GM21576 (cell line): Measurements from ENCODE around the gene PTPRE.
"Not testable (repeated sequence)": the region's sequence is repeated elsewhere in the genome, so short reads cannot be mapped to it uniquely, and the experiment has no call there.

Experiments used
- ATAC-seq: cut with Tn5 transposase; IDR thresholded peaks from one replicate; pipeline ENCODE4 v1.9.1; 2021; ENCODE audit warnings: mild to moderate bottlenecking, moderate library complexity; ENCODE audit not compliant: unreplicated experiment

The PTPRE gene

GRCh38 chr10:127976701-127977356, 69.9 kb downstream of the PTPRE start:
- no peak for ATAC-seq

- ATAC-seq = no peak
Measured at GRCh38 chr10:127977357-127978009, 70.6 kb downstream of the PTPRE start.

GRCh38 chr10:127978481-127978880, 71.6 kb downstream of the PTPRE start:
- no peak for ATAC-seq

GRCh38 chr10:127979045-127979444, 72.1 kb downstream of the PTPRE start:
- ATAC-seq = no peak

GRCh38 chr10:127979566-127979965, 72.7 kb downstream of the PTPRE start:
- ATAC-seq = no peak

GRCh38 chr10:127980898-127981297, 74.0 kb downstream of the PTPRE start:
- ATAC-seq = no peak

GRCh38 chr10:127982601-127983000, 75.7 kb downstream of the PTPRE start:
- ATAC-seq = no peak

- ATAC-seq = no peak
Measured at GRCh38 chr10:127983344-127984100, 76.6 kb downstream of the PTPRE start.

- no peak for ATAC-seq
Measured at GRCh38 chr10:127984945-127985344, 78.0 kb downstream of the PTPRE start.

GRCh38 chr10:127986531-127987466, 79.9 kb downstream of the PTPRE start:
- no peak for ATAC-seq

GRCh38 chr10:127987467-127988380, 80.8 kb downstream of the PTPRE start:
- ATAC-seq = no peak

- no peak for ATAC-seq
Measured at GRCh38 chr10:127989481-127990012, 82.6 kb downstream of the PTPRE start.

GRCh38 chr10:127990132-127990788, 83.4 kb downstream of the PTPRE start:
- not testable (repeated sequence) for ATAC-seq

GRCh38 chr10:127990846-127991542, 84.1 kb downstream of the PTPRE start:
- no peak for ATAC-seq

GRCh38 chr10:127991543-127992255, 84.8 kb downstream of the PTPRE start:
- ATAC-seq = no peak

GRCh38 chr10:127992376-127992775, 85.5 kb downstream of the PTPRE start:
- no peak for ATAC-seq

GRCh38 chr10:127993056-127993690, 86.3 kb downstream of the PTPRE start:
- no peak for ATAC-seq
